HepG2 (cell line): ENCODE data around the gene EGR1. TPM values are rescaled to one million over a fixed set of nuclear protein-coding genes. Genes with fewer than 3 reads are reported as not detected.

Experiments used
- ERF ChIP-seq: IDR thresholded peaks from 2 replicates; pipeline ENCODE4 v1.6.1; 2018; ENCODE audit warnings: missing biosample characterization, missing genetic modification reagents
- HES4 ChIP-seq: sonication (generic); formaldehyde crosslinking; IDR thresholded peaks from 2 replicates; pipeline ENCODE4 v1.9.0; 2021; ENCODE audit warnings: mild to moderate bottlenecking, missing genetic modification reagents, borderline replicate concordance
- JUN ChIP-seq: sonication (generic); formaldehyde crosslinking; IDR thresholded peaks from 2 replicates; pipeline ENCODE4 v1.4.0; 2020; ENCODE audit warnings: mild to moderate bottlenecking, missing genetic modification reagents
- MAZ ChIP-seq, 2 experiments: sonication (generic) in 1 of 2; formaldehyde crosslinking in 1 of 2; IDR thresholded peaks; 2 replicates each; pipeline versions ENCODE4 v1.5.0 to v1.6.1; 2012 to 2020; ENCODE audit warnings: low read depth in 2 of 2, mild to moderate bottlenecking in 2 of 2, borderline replicate concordance in 1 of 2, improper control_type of control experiment in 1 of 2, low read length in 1 of 2, missing genetic modification reagents in 1 of 2, moderate library complexity in 1 of 2
- NR3C1 ChIP-seq: sonication (generic); formaldehyde crosslinking; IDR thresholded peaks from 2 replicates; pipeline ENCODE4 v1.4.0; 2020; ENCODE audit warnings: missing genetic modification reagents
- RXRA ChIP-seq: sonication (generic); formaldehyde crosslinking; IDR thresholded peaks from 2 replicates; pipeline ENCODE4 v1.5.1; 2020; ENCODE audit warnings: missing genetic modification reagents
- SKI ChIP-seq: fragments of 450-650 bp; IDR thresholded peaks from one replicate; pipeline ENCODE4 v1.6.1; 2018; ENCODE audit warnings: mild to moderate bottlenecking; ENCODE audit not compliant: partially characterized antibody
- TARDBP ChIP-seq: sonication (generic); formaldehyde crosslinking; IDR thresholded peaks from 2 replicates; pipeline ENCODE4 v1.8.0; 2022; ENCODE audit warnings: mild to moderate bottlenecking, missing genetic modification reagents
- ZBTB1 ChIP-seq: sonication (generic); formaldehyde crosslinking; IDR thresholded peaks from 2 replicates; pipeline ENCODE4 v1.4.0; 2020; ENCODE audit warnings: missing genetic modification reagents, borderline replicate concordance
- ZFP37 ChIP-seq: sonication (generic); formaldehyde crosslinking; IDR thresholded peaks from 2 replicates; pipeline ENCODE4 v1.4.0; 2020; ENCODE audit warnings: missing genetic modification reagents, borderline replicate concordance
- ZMYM3 ChIP-seq: sonication (generic); formaldehyde crosslinking; IDR thresholded peaks from 2 replicates; pipeline ENCODE4 v1.5.1; 2020; ENCODE audit warnings: mild to moderate bottlenecking, missing genetic modification reagents
- ZNF296 ChIP-seq: sonication (generic); formaldehyde crosslinking; conservative IDR thresholded peaks from 2 replicates; pipeline ENCODE4 v1.5.0; 2020; ENCODE audit warnings: mild to moderate bottlenecking, missing genetic modification reagents
- ZNF343 ChIP-seq: sonication (generic); formaldehyde crosslinking; IDR thresholded peaks from 2 replicates; pipeline ENCODE4 v1.4.0; 2020; ENCODE audit warnings: mild to moderate bottlenecking, missing genetic modification reagents
- ZNF501 ChIP-seq: sonication (generic); formaldehyde crosslinking; IDR thresholded peaks from 2 replicates; pipeline ENCODE4 v1.5.1; 2020; ENCODE audit warnings: mild to moderate bottlenecking, moderate library complexity, missing genetic modification reagents
- ZSCAN9 ChIP-seq: IDR thresholded peaks from 2 replicates; pipeline ENCODE4 v1.6.1; 2016; ENCODE audit warnings: borderline replicate concordance
- polyA plus RNA-seq, 8 experiments: library from polyadenylated mRNA; depleted of rRNA in 3 of 8; stranded (reverse) in 7 of 8; unstranded in 1 of 8; fragments of >200 nt; fragmentation: Illumina TruSeq in 4 of 8; extraction: Trizol in 4 of 8; gene quantifications; 2 replicates each; pipeline versions ENCODE4 v1.2.1 to v1.2.3, GENCODE V29; 2011 to 2016; ENCODE audit warnings: low read depth in 4 of 8, missing spikeins in 1 of 8, mixed read lengths in 1 of 8; ENCODE audit not compliant: insufficient read depth in 1 of 8
- total RNA-seq, 5 experiments: library from RNA; depleted of rRNA; stranded (reverse); fragments of >200 nt; fragmentation: Illumina TruSeq; extraction: Trizol; gene quantifications; 2 replicates each; pipeline ENCODE4 v1.2.3, GENCODE V29; 2016; ENCODE audit warnings: low read depth in 1 of 5
- TF ChIP-seq, protein P1 (sequence below): sonication (generic); formaldehyde crosslinking; IDR thresholded peaks from 2 replicates; pipeline ENCODE4 v1.4.0; 2020; ENCODE audit warnings: missing genetic modification reagents, borderline replicate concordance
- TF ChIP-seq, protein P2 (sequence below): sonication (generic); formaldehyde crosslinking; IDR thresholded peaks from 2 replicates; pipeline ENCODE4 v1.5.0; 2020; ENCODE audit warnings: missing genetic modification reagents
- TF ChIP-seq, protein P3 (sequence below): sonication (generic); formaldehyde crosslinking; IDR thresholded peaks from 2 replicates; pipeline ENCODE4 v1.4.0; 2020; ENCODE audit warnings: mild to moderate bottlenecking, missing genetic modification reagents
- TF ChIP-seq, protein P4 (sequence below): sonication (generic); formaldehyde crosslinking; IDR thresholded peaks from 2 replicates; pipeline ENCODE4 v1.4.0; 2020; ENCODE audit warnings: mild to moderate bottlenecking, missing genetic modification reagents
- TF ChIP-seq, protein P5 (sequence below): sonication (generic); formaldehyde crosslinking; IDR thresholded peaks from 2 replicates; pipeline ENCODE4 v1.4.0; 2020; ENCODE audit warnings: missing genetic modification reagents

The EGR1 gene
- total and polyA plus RNA-seq, 2 of the 13 experiments (the other 11 are each of a cell fraction or from before 2014, with no cell fraction given): 4.1 to 4.5 TPM

DNA sequence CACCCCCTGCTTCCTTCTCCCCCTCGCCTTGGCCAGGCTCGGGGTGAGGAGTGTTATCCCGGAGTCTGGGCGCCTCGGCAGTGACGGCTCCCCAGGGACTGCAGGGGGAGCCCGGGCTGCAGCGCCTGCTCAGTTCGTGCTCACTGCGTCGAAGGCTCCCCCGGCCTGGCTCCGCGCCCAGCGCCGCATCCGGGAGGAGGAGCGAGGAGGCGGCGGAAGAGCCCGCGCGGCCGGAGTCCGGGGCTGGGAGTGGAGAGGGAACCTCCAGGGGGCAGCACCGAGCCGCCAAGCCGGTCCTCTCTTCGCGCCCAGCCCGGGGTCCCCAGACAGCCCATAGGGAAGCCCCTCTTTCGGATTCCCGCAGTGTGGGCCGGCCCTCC lies 1.3 kb upstream of the EGR1 start (continued):
- TF ChIP-seq ERF: 0 out of 2 replicates have a peak, but pooled peaks have one; percentile 47
- no peak for TF ChIP-seq ZBTB1
- 0 out of 2 replicates have a peak, but pooled peaks have one; percentile 59 for TF ChIP-seq ZNF343 (CRISPR knock-in tag)
- TF ChIP-seq HES4 (CRISPR knock-in tag): peak; percentile 78; the same call in 1 of the 2 replicates
- TF ChIP-seq, protein P1, sequence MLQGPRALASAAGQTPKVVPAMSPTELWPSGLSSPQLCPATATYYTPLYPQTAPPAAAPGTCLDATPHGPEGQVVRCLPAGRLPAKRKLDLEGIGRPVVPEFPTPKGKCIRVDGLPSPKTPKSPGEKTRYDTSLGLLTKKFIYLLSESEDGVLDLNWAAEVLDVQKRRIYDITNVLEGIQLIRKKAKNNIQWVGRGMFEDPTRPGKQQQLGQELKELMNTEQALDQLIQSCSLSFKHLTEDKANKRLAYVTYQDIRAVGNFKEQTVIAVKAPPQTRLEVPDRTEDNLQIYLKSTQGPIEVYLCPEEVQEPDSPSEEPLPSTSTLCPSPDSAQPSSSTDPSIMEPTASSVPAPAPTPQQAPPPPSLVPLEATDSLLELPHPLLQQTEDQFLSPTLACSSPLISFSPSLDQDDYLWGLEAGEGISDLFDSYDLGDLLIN: 0 out of 2 replicates have a peak, but pooled peaks have one; percentile 33
- TF ChIP-seq, protein P2, sequence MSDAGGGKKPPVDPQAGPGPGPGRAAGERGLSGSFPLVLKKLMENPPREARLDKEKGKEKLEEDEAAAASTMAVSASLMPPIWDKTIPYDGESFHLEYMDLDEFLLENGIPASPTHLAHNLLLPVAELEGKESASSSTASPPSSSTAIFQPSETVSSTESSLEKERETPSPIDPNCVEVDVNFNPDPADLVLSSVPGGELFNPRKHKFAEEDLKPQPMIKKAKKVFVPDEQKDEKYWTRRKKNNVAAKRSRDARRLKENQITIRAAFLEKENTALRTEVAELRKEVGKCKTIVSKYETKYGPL (CRISPR knock-in tag): 0 out of 2 replicates have a peak, but pooled peaks have one; percentile 8
- TF ChIP-seq SKI: peak; percentile 49
- TF ChIP-seq, protein P3, sequence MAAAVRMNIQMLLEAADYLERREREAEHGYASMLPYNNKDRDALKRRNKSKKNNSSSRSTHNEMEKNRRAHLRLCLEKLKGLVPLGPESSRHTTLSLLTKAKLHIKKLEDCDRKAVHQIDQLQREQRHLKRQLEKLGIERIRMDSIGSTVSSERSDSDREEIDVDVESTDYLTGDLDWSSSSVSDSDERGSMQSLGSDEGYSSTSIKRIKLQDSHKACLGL: 0 out of 2 replicates have a peak, but pooled peaks have one; percentile 44
- TF ChIP-seq, protein P4, sequence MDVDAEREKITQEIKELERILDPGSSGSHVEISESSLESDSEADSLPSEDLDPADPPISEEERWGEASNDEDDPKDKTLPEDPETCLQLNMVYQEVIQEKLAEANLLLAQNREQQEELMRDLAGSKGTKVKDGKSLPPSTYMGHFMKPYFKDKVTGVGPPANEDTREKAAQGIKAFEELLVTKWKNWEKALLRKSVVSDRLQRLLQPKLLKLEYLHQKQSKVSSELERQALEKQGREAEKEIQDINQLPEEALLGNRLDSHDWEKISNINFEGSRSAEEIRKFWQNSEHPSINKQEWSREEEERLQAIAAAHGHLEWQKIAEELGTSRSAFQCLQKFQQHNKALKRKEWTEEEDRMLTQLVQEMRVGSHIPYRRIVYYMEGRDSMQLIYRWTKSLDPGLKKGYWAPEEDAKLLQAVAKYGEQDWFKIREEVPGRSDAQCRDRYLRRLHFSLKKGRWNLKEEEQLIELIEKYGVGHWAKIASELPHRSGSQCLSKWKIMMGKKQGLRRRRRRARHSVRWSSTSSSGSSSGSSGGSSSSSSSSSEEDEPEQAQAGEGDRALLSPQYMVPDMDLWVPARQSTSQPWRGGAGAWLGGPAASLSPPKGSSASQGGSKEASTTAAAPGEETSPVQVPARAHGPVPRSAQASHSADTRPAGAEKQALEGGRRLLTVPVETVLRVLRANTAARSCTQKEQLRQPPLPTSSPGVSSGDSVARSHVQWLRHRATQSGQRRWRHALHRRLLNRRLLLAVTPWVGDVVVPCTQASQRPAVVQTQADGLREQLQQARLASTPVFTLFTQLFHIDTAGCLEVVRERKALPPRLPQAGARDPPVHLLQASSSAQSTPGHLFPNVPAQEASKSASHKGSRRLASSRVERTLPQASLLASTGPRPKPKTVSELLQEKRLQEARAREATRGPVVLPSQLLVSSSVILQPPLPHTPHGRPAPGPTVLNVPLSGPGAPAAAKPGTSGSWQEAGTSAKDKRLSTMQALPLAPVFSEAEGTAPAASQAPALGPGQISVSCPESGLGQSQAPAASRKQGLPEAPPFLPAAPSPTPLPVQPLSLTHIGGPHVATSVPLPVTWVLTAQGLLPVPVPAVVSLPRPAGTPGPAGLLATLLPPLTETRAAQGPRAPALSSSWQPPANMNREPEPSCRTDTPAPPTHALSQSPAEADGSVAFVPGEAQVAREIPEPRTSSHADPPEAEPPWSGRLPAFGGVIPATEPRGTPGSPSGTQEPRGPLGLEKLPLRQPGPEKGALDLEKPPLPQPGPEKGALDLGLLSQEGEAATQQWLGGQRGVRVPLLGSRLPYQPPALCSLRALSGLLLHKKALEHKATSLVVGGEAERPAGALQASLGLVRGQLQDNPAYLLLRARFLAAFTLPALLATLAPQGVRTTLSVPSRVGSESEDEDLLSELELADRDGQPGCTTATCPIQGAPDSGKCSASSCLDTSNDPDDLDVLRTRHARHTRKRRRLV: peak; percentile 73; the same call in 1 of the 2 replicates
- TF ChIP-seq, protein P5, sequence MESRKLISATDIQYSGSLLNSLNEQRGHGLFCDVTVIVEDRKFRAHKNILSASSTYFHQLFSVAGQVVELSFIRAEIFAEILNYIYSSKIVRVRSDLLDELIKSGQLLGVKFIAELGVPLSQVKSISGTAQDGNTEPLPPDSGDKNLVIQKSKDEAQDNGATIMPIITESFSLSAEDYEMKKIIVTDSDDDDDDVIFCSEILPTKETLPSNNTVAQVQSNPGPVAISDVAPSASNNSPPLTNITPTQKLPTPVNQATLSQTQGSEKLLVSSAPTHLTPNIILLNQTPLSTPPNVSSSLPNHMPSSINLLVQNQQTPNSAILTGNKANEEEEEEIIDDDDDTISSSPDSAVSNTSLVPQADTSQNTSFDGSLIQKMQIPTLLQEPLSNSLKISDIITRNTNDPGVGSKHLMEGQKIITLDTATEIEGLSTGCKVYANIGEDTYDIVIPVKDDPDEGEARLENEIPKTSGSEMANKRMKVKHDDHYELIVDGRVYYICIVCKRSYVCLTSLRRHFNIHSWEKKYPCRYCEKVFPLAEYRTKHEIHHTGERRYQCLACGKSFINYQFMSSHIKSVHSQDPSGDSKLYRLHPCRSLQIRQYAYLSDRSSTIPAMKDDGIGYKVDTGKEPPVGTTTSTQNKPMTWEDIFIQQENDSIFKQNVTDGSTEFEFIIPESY (CRISPR knock-in tag): peak; percentile 6; the same call in 1 of the 2 replicates
- TF ChIP-seq ZSCAN9 (CRISPR knock-in tag): peak; percentile 46; the same call in 1 of the 2 replicates
- TF ChIP-seq NR3C1: no peak
- 0 out of 2 replicates have a peak, but pooled peaks have one; percentile 36 for TF ChIP-seq ZNF501 (CRISPR knock-in tag)
- TF ChIP-seq ZMYM3: peak; percentile 23; the same call in 1 of the 2 replicates
- TF ChIP-seq RXRA (CRISPR knock-in tag): no peak
- no peak for TF ChIP-seq MAZ (IDR thresholded peaks at IDR 0.05; ENCODE audit: borderline replicate concordance, low read depth, low read length)
- TF ChIP-seq MAZ (CRISPR knock-in tag; IDR thresholded peaks at IDR 0.05; ENCODE audit: low read depth): peak; percentile 54; the same call in 1 of the 2 replicates
- 0 out of 2 replicates have a peak, but pooled peaks have one; percentile 33 for TF ChIP-seq ZFP37 (CRISPR knock-in tag)
- no peak; the same call in 1 of the 2 replicates for TF ChIP-seq TARDBP (CRISPR knock-in tag)
- TF ChIP-seq ZNF296 (CRISPR knock-in tag): no peak
- TF ChIP-seq JUN (CRISPR knock-in tag): no peak
